DMS 273 (cell line): Measurements from ENCODE around the gene SRD5A2.

Source experiments
- DNase-seq: peaks from one replicate; lab custom pipeline; 2025; ENCODE audit not compliant: unreplicated experiment; lab: John Stamatoyannopoulos, UW

Gene SRD5A2, protein sequence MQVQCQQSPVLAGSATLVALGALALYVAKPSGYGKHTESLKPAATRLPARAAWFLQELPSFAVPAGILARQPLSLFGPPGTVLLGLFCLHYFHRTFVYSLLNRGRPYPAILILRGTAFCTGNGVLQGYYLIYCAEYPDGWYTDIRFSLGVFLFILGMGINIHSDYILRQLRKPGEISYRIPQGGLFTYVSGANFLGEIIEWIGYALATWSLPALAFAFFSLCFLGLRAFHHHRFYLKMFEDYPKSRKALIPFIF

DNA sequence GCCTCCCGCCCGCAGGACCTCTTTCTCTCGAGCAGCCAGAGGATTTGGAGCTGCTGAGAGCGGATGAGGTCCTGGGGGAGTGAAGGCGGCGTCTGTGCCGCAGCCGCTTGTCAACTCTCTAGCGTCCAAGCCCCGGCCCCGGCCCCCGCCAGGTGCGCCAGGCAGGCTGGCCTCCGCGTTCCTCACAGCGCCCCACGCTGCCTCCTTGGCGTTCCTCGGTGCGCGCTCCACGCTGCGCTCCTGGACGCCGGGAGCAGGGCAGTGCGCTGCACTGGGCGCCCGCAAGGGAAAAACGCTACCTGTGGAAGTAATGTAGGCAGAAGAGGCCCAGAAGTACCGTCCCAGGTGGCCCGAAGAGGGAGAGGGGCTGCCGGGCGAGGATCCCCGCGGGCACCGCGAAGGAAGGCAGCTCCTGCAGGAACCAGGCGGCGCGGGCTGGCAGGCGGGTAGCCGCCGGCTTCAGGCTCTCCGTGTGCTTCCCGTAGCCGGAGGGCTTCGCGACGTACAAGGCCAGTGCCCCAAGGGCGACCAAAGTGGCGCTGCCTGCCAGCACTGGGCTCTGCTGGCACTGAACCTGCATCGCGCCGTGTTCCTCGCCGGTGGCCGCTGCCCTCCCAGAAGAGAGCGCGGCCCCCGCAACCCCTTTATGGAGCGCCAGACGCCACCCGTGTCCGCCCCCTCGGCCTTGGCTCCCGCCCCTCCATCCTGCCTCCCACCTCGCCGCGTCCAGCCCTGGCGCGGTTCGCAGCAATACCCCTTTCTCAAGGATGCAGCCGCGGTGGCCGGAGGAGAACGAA is at the start of gene SRD5A2:
Gene SRD5A2 (minus strand): TSS at position 618 of the 797 bp plus-strand sequence. CDS start 38 bp downstream, at position 580.
- DNase-seq = peak; percentile 45

DNA sequence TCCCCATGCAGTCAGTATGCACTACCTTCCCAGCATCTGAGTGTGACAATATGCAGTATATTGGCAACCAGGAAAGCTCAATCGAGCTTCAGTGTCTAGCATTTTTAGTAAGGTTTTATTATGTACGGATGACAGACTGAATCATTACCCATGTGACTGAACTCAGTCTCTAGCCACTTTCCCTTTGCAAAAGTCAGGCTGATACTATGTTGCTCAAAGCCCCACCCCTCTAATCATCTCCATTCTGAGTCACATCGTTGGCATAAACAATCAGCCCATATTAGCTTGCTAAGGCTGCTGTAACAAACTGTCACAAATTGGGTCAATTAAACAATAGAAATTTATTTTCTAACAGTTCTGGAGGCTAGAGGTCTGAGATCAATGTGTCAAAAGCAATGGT is 25.8 kb upstream of the SRD5A2 start:
- no peak for DNase-seq

DNA sequence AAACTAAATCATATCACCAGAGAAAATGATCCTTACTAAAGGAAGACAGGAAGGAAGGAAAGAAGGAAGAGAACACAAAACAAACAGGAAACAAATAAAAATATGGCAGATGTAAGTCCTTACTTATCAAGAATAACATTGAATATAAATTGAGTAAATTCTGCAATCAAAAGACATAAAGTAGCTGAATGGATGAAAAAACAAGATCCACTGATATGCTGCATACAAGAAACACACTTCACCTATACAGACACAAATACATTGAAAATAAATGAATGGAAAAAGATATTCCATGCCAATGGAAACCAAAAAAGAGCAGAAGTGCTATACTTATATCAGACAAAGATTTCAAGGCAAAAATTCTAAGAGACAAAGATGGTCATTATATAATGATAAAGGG is 18.0 kb upstream of the SRD5A2 start:
- DNase-seq = no peak

DNA sequence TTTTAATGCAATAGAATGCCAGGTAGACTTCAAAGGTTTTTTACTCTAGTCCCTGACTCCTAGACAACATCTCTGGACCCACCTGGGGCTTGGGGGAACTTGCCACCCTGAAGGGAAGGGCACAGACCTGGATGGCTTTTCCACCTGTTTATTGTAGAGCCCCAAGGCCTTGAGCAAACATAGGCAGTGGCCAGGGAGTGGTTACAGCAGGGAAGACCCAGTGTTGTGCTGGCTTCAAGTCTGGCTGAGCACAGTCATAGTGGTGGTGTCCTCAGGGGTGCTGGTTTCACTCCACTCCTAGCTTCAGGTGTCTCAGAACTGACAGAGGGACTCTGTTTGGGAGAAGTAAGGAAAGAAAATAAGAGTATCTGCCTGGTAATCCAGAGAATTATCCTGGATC is 5.5 kb upstream of the SRD5A2 start:
- DNase-seq = no peak

DNA sequence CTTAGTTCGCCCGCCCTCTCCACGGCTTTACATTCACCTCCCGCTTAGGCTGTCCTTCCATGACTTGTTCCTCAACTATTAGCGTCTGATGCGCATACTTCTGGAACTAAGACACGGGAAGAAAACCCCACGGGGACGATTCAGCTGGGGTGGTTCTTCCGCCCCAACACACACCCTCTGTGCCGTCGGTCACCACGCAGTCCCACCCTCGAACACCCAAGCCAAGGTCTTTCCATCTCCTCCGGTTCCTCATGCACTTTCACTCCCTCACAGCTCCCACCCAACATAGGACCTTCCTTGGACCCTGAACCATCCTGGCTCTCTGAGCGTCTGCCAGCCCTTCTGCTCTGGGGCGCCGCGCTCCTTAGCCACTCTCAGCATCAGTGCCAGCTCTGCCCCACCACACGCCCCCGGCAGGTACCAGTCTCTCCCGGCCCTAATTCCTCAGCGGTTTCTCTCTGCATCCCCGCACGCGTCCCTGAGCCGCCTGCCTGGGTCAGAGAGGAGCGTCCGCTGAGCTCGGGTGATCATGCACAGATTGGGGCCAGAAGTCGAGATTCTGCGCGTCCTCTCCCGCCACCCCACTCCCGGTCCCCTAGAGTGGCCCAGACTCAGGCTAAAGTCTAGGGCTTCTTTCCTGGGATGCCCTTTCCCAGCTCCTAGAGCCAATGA is 522 bp upstream of the SRD5A2 start:
- DNase-seq = no peak

DNA sequence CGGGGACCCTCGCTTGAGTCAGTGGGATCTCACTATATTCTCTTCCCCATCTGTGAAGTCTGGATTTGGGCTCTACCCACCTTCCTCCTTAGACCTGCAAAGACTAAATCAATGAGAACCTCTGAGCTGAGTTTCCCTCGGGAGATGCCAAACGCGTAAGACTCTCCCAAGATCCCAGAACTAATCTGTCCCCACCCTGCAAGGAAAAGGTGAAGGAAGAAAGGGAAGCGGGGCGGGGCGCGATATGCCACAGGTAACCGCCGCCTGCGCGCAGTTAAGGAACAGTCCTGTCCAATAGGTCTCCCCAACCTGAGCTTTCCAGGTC is 780 bp downstream of the SRD5A2 start:
- no peak for DNase-seq

DNA sequence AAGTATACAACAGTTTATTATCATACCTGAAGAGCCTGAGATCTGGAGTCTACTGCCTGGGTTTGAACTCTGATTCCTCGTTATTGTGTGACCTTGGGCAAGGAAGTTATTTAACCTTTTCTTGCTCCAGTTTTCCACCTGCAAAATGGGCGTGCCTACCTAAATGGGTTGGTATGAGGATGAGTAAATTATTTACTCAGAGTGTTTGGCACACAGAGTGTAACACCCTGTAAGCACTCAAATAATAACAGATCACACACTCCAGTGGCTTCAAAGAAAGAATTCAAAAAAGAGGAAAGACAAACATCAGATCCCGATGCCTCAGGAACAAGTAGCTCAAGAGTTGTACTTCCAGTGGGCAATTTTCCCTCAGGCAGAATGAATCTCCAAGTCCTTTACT is 2.4 kb downstream of the SRD5A2 start:
- no peak for DNase-seq

DNA sequence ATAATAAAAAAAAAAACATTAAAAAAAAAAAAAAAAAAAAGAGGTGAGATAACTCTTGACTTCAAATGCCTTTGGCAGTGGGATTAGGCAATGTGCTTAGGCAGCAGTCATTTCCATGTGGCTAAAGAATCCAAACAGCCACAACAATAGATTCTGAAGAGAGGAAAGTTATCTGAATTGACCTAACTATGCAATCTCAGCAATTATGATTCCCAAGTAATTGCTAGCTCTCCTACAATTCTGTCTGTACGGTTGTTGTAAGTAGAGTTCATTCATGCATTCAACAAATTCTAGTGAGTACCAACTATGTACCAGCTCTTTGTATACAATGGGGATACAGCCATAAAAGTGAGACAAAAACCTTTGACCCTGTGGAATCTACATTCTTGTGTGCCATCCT is 3.6 kb downstream of the SRD5A2 start:
- no peak for DNase-seq

DNA sequence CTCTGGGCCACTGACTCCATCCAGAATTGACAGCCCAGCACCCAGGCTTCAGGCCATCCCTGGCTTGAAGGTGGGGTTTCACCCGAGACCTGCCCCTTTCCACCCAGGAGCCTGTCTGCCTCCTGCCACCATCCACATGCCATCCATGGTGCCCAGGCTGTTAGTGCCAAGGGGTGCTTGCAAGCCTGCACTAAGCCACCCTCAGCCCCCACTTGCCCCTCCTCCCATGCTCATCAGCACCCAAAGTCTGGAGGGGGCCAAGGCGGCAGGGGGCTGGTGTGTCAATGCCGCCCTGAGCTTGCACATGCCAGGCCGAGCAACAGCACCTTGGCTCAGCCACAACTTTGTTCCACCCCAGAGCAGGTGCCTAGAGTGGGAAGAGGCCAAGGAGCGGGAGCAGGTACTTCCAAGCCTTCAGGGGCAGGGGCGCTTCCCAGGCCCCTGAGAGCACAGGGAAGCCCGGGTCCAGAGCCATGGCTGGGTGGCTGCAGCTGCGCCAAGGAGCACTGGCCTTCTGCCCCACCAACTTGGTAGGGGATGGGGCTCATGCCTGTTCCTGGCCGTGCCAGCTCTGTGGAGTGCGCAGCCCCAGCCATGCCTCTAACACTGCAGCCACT is 12.0 kb downstream of the SRD5A2 start:
- DNase-seq = no peak

DNA sequence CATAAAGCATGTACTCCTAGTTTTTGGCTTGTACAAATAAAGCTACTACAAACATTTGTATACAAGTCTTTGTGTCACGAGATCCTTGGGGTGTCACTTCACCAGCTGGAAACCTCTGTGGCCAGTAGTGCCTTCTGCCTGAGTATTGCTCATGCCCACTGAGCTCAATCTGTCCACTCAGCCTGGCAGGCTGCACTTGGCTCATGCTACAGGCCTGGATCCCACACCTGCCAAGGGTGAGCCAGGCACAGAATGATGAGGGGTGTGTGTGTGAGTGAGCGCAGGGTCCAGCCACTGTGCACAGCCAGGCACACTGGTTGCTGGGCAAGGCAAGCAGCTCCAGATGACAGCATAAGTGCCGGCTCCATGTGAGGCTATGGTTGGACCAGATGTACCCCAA is 13.1 kb downstream of the SRD5A2 start:
- no peak for DNase-seq

DNA sequence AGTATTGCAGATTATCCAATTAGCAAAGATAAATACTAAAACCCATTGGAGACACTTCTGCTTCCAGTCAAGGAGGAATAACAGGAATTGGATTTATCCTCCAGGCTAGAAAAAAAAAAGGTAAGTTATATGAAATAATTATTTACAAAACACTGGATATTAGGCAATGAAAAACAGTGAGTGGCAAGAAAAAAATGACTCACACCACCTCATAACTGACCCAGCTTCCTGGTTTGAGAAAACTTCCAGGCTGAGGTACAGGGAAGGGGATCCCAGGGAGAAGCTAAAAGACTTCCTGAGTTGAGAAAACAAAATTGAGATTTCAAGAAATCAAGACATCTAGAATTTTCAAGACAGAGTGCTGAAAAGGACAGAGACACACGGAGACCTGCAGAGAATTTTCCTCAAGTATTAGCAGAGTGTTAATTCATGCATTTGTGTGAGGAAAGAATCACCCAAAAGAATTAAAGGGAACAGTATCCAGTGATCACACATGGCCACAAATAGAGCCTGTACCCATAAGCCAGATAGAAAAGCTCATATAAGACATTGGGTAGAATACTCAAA is 17.4 kb downstream of the SRD5A2 start:
- DNase-seq = no peak

DNA sequence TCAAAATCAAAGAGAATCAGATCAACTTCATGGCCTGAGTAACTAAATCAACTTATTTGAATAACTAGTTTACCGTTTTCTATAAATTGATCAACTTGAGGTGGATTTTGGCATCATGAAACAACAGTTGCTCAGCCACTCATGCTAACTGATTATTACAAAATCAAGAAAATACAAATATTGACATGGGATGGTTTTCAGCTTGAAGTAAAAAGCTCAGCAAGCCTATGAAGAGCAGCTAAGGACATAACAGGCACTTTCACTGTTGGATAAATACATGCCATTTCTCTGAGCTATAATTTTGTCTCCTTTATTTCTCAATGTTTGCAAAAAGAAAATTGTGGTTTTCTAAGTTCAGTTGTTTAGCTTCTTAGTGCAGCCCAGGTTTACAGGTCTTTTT is 18.9 kb downstream of the SRD5A2 start:
- no peak for DNase-seq

DNA sequence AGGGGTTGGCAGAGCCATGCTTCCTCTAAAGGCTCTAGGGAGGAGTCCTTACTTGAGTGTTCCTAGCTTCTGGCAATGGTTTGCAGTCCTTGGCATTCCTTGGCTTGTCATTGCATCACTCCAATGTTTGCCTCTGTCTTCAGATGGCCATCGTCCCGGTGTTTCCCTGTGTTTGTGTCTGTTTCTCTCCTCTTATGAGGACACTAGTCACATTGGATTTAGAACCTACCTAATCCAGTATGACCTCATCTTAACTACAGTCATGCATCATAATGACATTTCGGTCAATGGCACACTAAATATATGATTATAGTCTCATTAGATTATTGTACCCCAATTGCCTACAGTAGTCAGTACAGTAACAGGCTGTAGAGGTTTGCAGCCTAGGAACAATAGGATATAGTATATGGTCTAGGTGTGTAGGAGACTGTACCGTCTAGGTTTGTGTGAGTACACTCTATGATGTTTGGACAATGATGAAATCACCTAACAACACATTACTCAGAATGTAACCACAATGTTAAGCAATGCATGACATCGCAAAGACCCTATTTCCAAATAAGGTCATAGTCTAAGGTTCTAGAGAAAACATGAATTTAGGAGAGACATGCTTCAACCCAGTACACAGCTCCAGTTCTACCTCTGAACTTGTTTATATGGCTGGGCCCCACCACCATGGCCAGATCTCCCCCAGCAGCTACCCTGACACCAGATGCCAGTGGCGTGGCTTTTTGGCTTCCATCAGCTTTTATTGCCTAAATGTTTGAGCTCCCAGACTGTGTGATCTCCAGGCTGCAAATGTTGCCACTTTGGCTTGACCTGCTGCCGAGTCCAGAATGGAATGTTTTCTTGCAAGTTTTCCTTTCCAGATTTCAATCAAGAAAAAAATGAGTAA is 22.1 kb downstream of the SRD5A2 start:
- no peak for DNase-seq

DNA sequence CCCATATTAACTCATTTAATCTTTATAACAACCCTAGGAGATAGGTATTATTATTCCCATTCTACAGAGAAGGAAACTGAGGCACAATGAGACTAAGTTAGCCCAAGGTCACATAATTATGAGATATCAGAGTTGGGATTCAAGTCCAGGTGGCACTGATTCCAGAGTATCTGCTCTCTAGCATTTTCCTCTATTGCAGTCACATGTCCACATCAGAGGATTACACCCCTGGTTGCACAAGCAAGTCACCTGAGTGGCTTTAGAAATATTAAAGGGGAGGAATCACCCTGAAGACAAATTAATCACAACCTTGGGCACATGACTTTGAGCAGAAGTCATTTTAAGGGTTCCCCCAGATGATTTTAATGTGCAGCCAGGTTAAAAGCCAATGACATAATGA is 23.8 kb downstream of the SRD5A2 start:
- no peak for DNase-seq

DNA sequence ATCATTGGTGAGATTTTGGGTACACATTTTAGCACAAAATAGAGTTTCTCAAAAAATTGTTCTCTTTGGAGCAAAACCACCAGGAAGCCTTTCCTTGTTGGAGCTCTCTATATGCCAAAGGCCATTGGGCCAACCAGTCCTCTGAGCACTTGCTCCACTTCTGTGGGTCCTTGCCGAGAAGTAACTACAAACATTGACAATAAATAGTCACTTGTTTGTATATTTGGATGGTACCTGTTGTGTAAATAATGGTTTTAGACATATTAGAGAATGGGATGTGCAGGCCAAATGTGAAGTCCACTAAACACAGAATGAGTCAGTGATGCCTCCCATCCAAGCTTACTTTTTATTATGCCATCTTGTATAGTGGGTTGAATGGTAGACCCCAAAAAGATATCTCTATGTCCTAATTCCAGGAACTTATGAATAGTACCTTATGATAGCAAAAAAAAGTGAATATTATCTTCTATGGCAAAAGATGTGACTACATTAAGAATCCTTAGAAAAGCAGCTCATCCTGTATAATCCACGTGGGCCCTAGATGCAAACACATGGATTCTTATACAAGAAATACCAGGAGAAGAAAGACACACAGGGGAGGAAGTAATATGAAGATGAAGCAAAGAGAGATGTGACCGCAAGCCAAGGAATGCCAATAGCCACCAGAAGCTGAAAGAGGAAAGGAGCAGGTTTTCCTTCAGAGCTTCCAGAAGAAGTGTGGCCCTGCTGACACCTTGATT is 24.6 kb downstream of the SRD5A2 start:
- no peak for DNase-seq

DNA sequence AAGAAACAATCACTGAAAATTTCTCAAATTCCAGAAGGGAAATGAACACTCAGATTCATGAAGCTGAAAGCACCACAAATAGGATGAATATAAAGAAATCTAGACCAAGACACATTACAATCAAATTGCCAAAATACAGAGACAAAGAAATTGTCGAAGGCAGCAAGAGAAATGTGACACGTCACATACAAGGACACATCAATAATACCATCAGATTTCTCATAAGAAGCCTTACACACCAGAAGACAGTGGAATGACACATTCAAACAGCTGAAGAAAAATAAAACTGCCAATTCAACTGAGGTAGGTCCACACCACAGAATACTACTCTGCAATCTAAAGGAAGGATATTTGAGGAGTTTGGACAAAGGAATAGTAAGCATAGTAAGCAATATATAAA is 27.4 kb downstream of the SRD5A2 start:
- DNase-seq = no peak

DNA sequence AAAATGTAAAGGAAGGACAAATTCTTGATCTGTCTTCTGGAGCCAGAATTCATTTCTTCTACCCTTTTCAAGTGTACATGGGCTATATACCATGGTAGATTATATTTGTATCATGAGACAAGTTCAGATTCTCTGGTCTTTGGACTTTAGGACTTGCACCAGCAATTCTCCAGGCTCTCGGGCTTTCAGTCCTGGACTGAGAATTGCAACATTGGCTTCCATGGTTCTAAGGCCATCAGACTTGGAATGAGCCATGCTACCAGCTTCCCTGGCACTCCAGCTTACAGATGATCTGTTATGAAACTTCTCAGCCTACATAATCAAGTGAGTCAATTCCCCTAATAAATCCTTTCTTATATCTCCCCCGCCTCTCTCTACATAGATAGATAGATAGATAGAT is 33.3 kb downstream of the SRD5A2 start:
- DNase-seq = no peak

DNA sequence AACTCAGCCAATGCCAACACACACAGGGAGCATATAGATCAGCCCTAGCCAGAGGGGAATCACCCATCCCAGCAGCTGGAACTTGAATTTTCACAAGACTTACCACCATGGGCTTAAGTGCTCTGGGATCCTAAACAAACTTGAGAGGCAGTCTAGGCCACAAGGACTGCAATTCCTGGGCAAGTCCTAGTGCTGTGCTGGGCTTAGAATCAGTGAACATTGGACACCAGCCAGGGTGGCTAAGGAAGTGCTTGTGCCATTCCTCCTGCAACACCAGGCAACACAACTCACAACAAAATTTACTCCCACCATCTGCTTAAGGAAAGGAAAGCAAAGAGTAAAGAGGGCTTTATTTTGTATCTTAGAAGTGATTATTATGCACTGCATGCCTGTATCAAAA is 38.9 kb downstream of the SRD5A2 start:
- DNase-seq = no peak

DNA sequence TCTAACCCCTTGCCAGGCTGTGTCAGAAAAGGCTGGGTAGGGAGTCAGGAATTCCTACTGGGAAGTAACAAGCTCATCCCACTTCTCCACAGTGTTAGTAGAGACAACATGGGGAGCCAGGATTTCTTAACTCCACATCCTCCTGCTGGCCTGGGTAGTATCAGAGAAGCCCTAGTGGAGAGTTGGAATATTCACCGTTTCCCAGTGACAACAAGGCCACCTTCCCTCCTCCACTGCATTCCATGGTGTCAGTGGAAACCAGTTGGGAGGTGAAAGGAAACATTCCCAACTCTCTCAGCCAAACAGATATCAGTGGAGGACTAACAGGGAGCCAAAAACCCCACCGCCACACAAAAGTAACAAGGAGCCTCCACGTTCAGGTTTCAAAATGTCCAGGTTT is 41.2 kb downstream of the SRD5A2 start:
- DNase-seq = no peak

DNA sequence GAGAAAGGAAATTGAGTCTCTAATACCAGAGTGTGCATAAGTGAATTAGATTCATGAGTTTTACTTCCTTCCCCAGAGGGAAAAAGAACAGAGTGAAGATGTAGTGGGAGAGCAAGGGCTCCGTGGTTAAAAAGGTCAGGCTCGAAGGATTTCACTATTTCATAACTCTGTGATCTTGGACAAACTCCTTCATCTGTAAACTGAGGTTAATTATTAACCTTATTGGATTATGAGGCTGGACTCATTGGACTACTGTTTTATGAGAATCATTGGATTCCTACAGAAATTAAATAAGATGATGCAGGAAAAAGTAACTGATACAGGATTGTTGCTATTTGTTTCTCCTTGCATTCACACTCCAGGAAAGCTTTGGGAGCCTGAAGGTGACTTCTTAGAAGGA is 45.0 kb downstream of the SRD5A2 start:
- no peak for DNase-seq
